Measurements from ENCODE around the gene TMPRSS4.

TMPRSS4 gene

GRCh38 chr11:118163494-118163893 lies 86.6 kb downstream of the TMPRSS4 start:
- Histone ChIP-seq H3K4me3 (ENCODE audit: insufficient read depth, low read depth, low read length, poor library complexity, severe bottlenecking) (no peak overlapping the region), H3K4me1 (ENCODE audit: control insufficient read depth, insufficient read depth, low read length, poor library complexity, severe bottlenecking) (no peaks in the 10 kb centered on the region), H3K36me3 (ENCODE audit: control insufficient read depth, insufficient read depth, low read length) (no peaks in the 10 kb centered on the region), H3K9me3 (ENCODE audit: control insufficient read depth, low read length) (no peaks in the 10 kb centered on the region), H3K27ac (ENCODE audit: insufficient read depth, low read length, poor library complexity, severe bottlenecking) (no peak overlapping the region), H3K27me3 (replicated peaks; ENCODE audit: control insufficient read depth, insufficient read depth, low read length, poor library complexity, severe bottlenecking) (no peaks in the 10 kb centered on the region)
- DNase-seq, result no peak

GRCh38 chr11:118164885-118165284 lies 88.0 kb downstream of the TMPRSS4 start:
- DNase-seq, result no peak
- Histone ChIP-seq H3K27ac (ENCODE audit: insufficient read depth, low read length, poor library complexity, severe bottlenecking) (no peak overlapping the region), H3K36me3 (ENCODE audit: control insufficient read depth, insufficient read depth, low read length) (no peaks in the 10 kb centered on the region), H3K27me3 (replicated peaks; ENCODE audit: control insufficient read depth, insufficient read depth, low read length, poor library complexity, severe bottlenecking) (no peaks in the 10 kb centered on the region), H3K9me3 (ENCODE audit: control insufficient read depth, low read length) (no peaks in the 10 kb centered on the region), H3K4me1 (ENCODE audit: control insufficient read depth, insufficient read depth, low read length, poor library complexity, severe bottlenecking) (no peaks in the 10 kb centered on the region), H3K4me3 (ENCODE audit: insufficient read depth, low read depth, low read length, poor library complexity, severe bottlenecking) (no peak overlapping the region)

GRCh38 chr11:118166641-118167040 lies 89.8 kb downstream of the TMPRSS4 start:
- no peak overlapping the region for H3K27ac ChIP-seq (ENCODE audit: insufficient read depth, low read length, poor library complexity, severe bottlenecking)
- peaks cover 4% of the 10 kb centered on the region for H3K4me1 ChIP-seq (ENCODE audit: control insufficient read depth, insufficient read depth, low read length, poor library complexity, severe bottlenecking)
- no peak overlapping the region for H3K4me3 ChIP-seq (ENCODE audit: insufficient read depth, low read depth, low read length, poor library complexity, severe bottlenecking)
- no peaks in the 10 kb centered on the region for H3K36me3 ChIP-seq (ENCODE audit: control insufficient read depth, insufficient read depth, low read length)
- no peak for DNase-seq
- H3K9me3 ChIP-seq (ENCODE audit: control insufficient read depth, low read length), result no peaks in the 10 kb centered on the region
- no peaks in the 10 kb centered on the region for H3K27me3 ChIP-seq (replicated peaks; ENCODE audit: control insufficient read depth, insufficient read depth, low read length, poor library complexity, severe bottlenecking)

GRCh38 chr11:118167253-118167652 lies 90.4 kb downstream of the TMPRSS4 start:
- H3K4me1 ChIP-seq (ENCODE audit: control insufficient read depth, insufficient read depth, low read length, poor library complexity, severe bottlenecking), result peaks cover 6% of the 10 kb centered on the region
- no peak overlapping the region for H3K27ac ChIP-seq (ENCODE audit: insufficient read depth, low read length, poor library complexity, severe bottlenecking)
- no peak for DNase-seq
- no peaks in the 10 kb centered on the region for H3K9me3 ChIP-seq (ENCODE audit: control insufficient read depth, low read length)
- H3K36me3 ChIP-seq (ENCODE audit: control insufficient read depth, insufficient read depth, low read length), result no peaks in the 10 kb centered on the region
- H3K4me3 ChIP-seq (ENCODE audit: insufficient read depth, low read depth, low read length, poor library complexity, severe bottlenecking), result no peak overlapping the region
- no peaks in the 10 kb centered on the region for H3K27me3 ChIP-seq (replicated peaks; ENCODE audit: control insufficient read depth, insufficient read depth, low read length, poor library complexity, severe bottlenecking)

- H3K9me3 ChIP-seq (ENCODE audit: control insufficient read depth, low read length), result no peaks in the 10 kb centered on the region
- no peak overlapping the region for H3K27ac ChIP-seq (ENCODE audit: insufficient read depth, low read length, poor library complexity, severe bottlenecking)
- peaks cover 6% of the 10 kb centered on the region for H3K4me1 ChIP-seq (ENCODE audit: control insufficient read depth, insufficient read depth, low read length, poor library complexity, severe bottlenecking)
- H3K27me3 ChIP-seq (replicated peaks; ENCODE audit: control insufficient read depth, insufficient read depth, low read length, poor library complexity, severe bottlenecking), result no peaks in the 10 kb centered on the region
- no peaks in the 10 kb centered on the region for H3K36me3 ChIP-seq (ENCODE audit: control insufficient read depth, insufficient read depth, low read length)
- no peak for DNase-seq
- H3K4me3 ChIP-seq (ENCODE audit: insufficient read depth, low read depth, low read length, poor library complexity, severe bottlenecking), result no peak overlapping the region
Measured at GRCh38 chr11:118167906-118168305, 91.0 kb downstream of the TMPRSS4 start.

GRCh38 chr11:118168316-118168715 lies 91.4 kb downstream of the TMPRSS4 start:
- DNase-seq, result no peak
- Histone ChIP-seq H3K9me3 (ENCODE audit: control insufficient read depth, low read length) (no peaks in the 10 kb centered on the region), H3K4me1 (ENCODE audit: control insufficient read depth, insufficient read depth, low read length, poor library complexity, severe bottlenecking) (peaks cover 6% of the 10 kb centered on the region), H3K4me3 (ENCODE audit: insufficient read depth, low read depth, low read length, poor library complexity, severe bottlenecking) (no peak overlapping the region), H3K36me3 (ENCODE audit: control insufficient read depth, insufficient read depth, low read length) (no peaks in the 10 kb centered on the region), H3K27me3 (replicated peaks; ENCODE audit: control insufficient read depth, insufficient read depth, low read length, poor library complexity, severe bottlenecking) (no peaks in the 10 kb centered on the region), H3K27ac (ENCODE audit: insufficient read depth, low read length, poor library complexity, severe bottlenecking) (no peak overlapping the region)

GRCh38 chr11:118168751-118169150 lies 91.9 kb downstream of the TMPRSS4 start:
- H3K27ac ChIP-seq (ENCODE audit: insufficient read depth, low read length, poor library complexity, severe bottlenecking), result no peak overlapping the region
- no peak for DNase-seq
- H3K4me3 ChIP-seq (ENCODE audit: insufficient read depth, low read depth, low read length, poor library complexity, severe bottlenecking), result no peak overlapping the region
- no peaks in the 10 kb centered on the region for H3K9me3 ChIP-seq (ENCODE audit: control insufficient read depth, low read length)
- no peaks in the 10 kb centered on the region for H3K36me3 ChIP-seq (ENCODE audit: control insufficient read depth, insufficient read depth, low read length)
- H3K4me1 ChIP-seq (ENCODE audit: control insufficient read depth, insufficient read depth, low read length, poor library complexity, severe bottlenecking), result peaks cover 6% of the 10 kb centered on the region
- no peaks in the 10 kb centered on the region for H3K27me3 ChIP-seq (replicated peaks; ENCODE audit: control insufficient read depth, insufficient read depth, low read length, poor library complexity, severe bottlenecking)

- Histone ChIP-seq H3K36me3 (ENCODE audit: control insufficient read depth, insufficient read depth, low read length) (no peaks in the 10 kb centered on the region), H3K9me3 (ENCODE audit: control insufficient read depth, low read length) (no peaks in the 10 kb centered on the region), H3K27me3 (replicated peaks; ENCODE audit: control insufficient read depth, insufficient read depth, low read length, poor library complexity, severe bottlenecking) (no peaks in the 10 kb centered on the region), H3K4me1 (ENCODE audit: control insufficient read depth, insufficient read depth, low read length, poor library complexity, severe bottlenecking) (peaks cover 6% of the 10 kb centered on the region), H3K27ac (ENCODE audit: insufficient read depth, low read length, poor library complexity, severe bottlenecking) (no peak overlapping the region), H3K4me3 (ENCODE audit: insufficient read depth, low read depth, low read length, poor library complexity, severe bottlenecking) (no peak overlapping the region)
- no peak for DNase-seq
Measured at GRCh38 chr11:118169300-118170140, 92.6 kb downstream of the TMPRSS4 start.

- Histone ChIP-seq H3K27me3 (replicated peaks; ENCODE audit: control insufficient read depth, insufficient read depth, low read length, poor library complexity, severe bottlenecking) (no peaks in the 10 kb centered on the region), H3K4me1 (ENCODE audit: control insufficient read depth, insufficient read depth, low read length, poor library complexity, severe bottlenecking) (peaks cover 6% of the 10 kb centered on the region), H3K27ac (ENCODE audit: insufficient read depth, low read length, poor library complexity, severe bottlenecking) (no peak overlapping the region), H3K36me3 (ENCODE audit: control insufficient read depth, insufficient read depth, low read length) (no peaks in the 10 kb centered on the region), H3K4me3 (ENCODE audit: insufficient read depth, low read depth, low read length, poor library complexity, severe bottlenecking) (no peak overlapping the region), H3K9me3 (ENCODE audit: control insufficient read depth, low read length) (no peaks in the 10 kb centered on the region)
- DNase-seq, result no peak
Measured at GRCh38 chr11:118170231-118170630, 93.4 kb downstream of the TMPRSS4 start.

GRCh38 chr11:118170882-118171268 lies 94.0 kb downstream of the TMPRSS4 start:
- Histone ChIP-seq H3K9me3 (ENCODE audit: control insufficient read depth, low read length) (no peaks in the 10 kb centered on the region), H3K27me3 (replicated peaks; ENCODE audit: control insufficient read depth, insufficient read depth, low read length, poor library complexity, severe bottlenecking) (no peaks in the 10 kb centered on the region), H3K36me3 (ENCODE audit: control insufficient read depth, insufficient read depth, low read length) (no peaks in the 10 kb centered on the region), H3K4me3 (ENCODE audit: insufficient read depth, low read depth, low read length, poor library complexity, severe bottlenecking) (no peak overlapping the region), H3K4me1 (ENCODE audit: control insufficient read depth, insufficient read depth, low read length, poor library complexity, severe bottlenecking) (peaks cover 6% of the 10 kb centered on the region), H3K27ac (ENCODE audit: insufficient read depth, low read length, poor library complexity, severe bottlenecking) (no peak overlapping the region)
- DNase-seq, result no peak
